Breast epithelium (tissue), 3 donors: ENCODE measurements around the gene NECAP2.

ENCODE experiments used
- POLR2A ChIP-seq: fragments of 450-650 bp; IDR thresholded peaks from one replicate; pipeline ENCODE4 v1.6.1; 2016; ENCODE audit warnings: antibody characterized with exemption, mild to moderate bottlenecking, moderate library complexity
- POLR2AphosphoS5 ChIP-seq, 3 donors: sonication (generic); formaldehyde crosslinking; IDR thresholded peaks; one replicate each; pipeline ENCODE4 v1.6.1; 2017; ENCODE audit warnings: antibody characterized with exemption in 3 of 3
- TF ChIP-seq, protein P1 (sequence below), 3 donors: fragments of 450-650 bp; IDR thresholded peaks; one replicate each; pipeline ENCODE4 v1.5.1; 2016 to 2017; ENCODE audit warnings: antibody characterized with exemption in 3 of 3, mild to moderate bottlenecking in 3 of 3, moderate library complexity in 3 of 3

DNA sequence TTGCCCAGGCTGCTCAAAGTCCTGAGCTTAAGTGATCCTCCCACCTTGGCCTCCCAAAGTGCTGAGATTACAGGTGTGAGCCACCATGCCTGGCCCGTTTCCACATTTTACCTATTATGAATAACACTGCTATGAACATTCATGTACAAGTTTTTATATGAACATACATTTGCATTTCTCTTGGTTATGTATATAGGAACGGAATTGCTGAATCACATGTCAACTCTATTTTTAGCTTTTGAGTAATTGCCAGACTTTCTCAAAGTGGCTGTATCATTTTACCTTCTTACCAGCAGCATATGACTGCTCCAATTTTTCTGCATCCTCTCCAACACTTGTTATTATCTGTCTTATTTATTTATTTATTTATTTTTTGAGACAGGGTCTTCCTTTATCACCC is 6.0 kb upstream of the NECAP2 start:
- TF ChIP-seq, protein P1, sequence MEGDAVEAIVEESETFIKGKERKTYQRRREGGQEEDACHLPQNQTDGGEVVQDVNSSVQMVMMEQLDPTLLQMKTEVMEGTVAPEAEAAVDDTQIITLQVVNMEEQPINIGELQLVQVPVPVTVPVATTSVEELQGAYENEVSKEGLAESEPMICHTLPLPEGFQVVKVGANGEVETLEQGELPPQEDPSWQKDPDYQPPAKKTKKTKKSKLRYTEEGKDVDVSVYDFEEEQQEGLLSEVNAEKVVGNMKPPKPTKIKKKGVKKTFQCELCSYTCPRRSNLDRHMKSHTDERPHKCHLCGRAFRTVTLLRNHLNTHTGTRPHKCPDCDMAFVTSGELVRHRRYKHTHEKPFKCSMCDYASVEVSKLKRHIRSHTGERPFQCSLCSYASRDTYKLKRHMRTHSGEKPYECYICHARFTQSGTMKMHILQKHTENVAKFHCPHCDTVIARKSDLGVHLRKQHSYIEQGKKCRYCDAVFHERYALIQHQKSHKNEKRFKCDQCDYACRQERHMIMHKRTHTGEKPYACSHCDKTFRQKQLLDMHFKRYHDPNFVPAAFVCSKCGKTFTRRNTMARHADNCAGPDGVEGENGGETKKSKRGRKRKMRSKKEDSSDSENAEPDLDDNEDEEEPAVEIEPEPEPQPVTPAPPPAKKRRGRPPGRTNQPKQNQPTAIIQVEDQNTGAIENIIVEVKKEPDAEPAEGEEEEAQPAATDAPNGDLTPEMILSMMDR (IDR thresholded peaks at IDR 0.05): no peak
- TF ChIP-seq POLR2A (no peak), POLR2AphosphoS5 (IDR thresholded peaks at IDR 0.05) (no peak)
